HepG2 (cell line): ENCODE measurements around the gene ADCY6. TPM values are rescaled to one million over a fixed set of nuclear protein-coding genes. Genes with fewer than 3 reads are reported as not detected.

ENCODE experiments used
- ATAC-seq: fragments of 200-7000 bp; cut with Tn5 transposase; 3 replicates; pipeline ENCODE4 v1.9.1; 2020; ENCODE audit warnings: mild to moderate bottlenecking, moderate library complexity
- BruUV-seq: library from RNA; stranded (reverse); fragments of 400-500 nt; replicated peaks from 2 replicates; lab custom pipeline; 2021; lab: Mats Ljungman, UMichigan
- CTCF ChIA-PET: fragments of 300-600 bp; formaldehyde crosslinking; extraction: SDS; loops from one replicate; lab custom pipeline; 2021; ENCODE audit warnings: low total read pairs, inconsistent platforms, low intra/inter-chr PET ratio; lab: Yijun Ruan, JAX
- POLR2A ChIA-PET: fragments of 350-600 bp; sonication (Branson Sonifier 250); formaldehyde crosslinking; loops from one replicate; lab custom pipeline; 2020; ENCODE audit warnings: antibody characterized with exemption, inconsistent platforms; lab: Yijun Ruan, JAX
- DNase-seq: peaks from one replicate; pipeline ENCODE4 v3.0.0-alpha.2; 2015; ENCODE audit warnings: low spot score
- FAIRE-seq: peaks from 3 replicates; lab custom pipeline; 2011; peaks lifted over from hg19 to GRCh38; lab: Jason Lieb, UNC
- H2AFZ ChIP-seq: one replicate; pipeline ENCODE4 v1.6.1; 2011; ENCODE audit warnings: low read length, inconsistent platforms
- H3K27ac ChIP-seq: fragments of 300-600 bp; 3 replicates; pipeline ENCODE4 v1.8.0; 2011; ENCODE audit warnings: mixed run types, mild to moderate bottlenecking, mixed read lengths, low read length, inconsistent platforms; ENCODE audit not compliant: insufficient read depth; ENCODE audit errors: extremely low read length
- H3K27me3 ChIP-seq, 2 experiments: fragments of 200-600 bp in 1 of 2; 2 replicates in 1 of 2; 3 replicates in 1 of 2; pipeline versions ENCODE4 v1.6.0 to v1.8.0; 2011; ENCODE audit warnings: low read length in 2 of 2, mild to moderate bottlenecking in 2 of 2, moderate library complexity in 2 of 2, inconsistent platforms in 1 of 2; ENCODE audit not compliant: insufficient read depth in 2 of 2, control insufficient read depth in 1 of 2
- H3K36me3 ChIP-seq, 2 experiments: fragments of 200-600 bp in 1 of 2; replicated peaks in 1 of 2; 2 replicates in 1 of 2; 3 replicates in 1 of 2; pipeline versions ENCODE4 v1.5.1 to v1.8.0; 2011; ENCODE audit warnings: low read length in 2 of 2, inconsistent platforms in 1 of 2; ENCODE audit not compliant: insufficient read depth in 2 of 2, control insufficient read depth in 1 of 2
- H3K4me1 ChIP-seq: 2 replicates; pipeline ENCODE4 v1.5.1; 2012; ENCODE audit warnings: low read length, inconsistent platforms; ENCODE audit not compliant: insufficient read depth
- H3K4me2 ChIP-seq: 2 replicates; pipeline ENCODE4 v1.6.0; 2011; ENCODE audit warnings: low read depth, low read length, inconsistent platforms
- H3K4me3 ChIP-seq, 3 experiments: fragments of 200-600 bp in 1 of 3; sonication (generic), shearing (Covaris generic) in 1 of 3; replicated peaks in 1 of 3; 2 replicates each; pipeline ENCODE4 v1.5.1; 2011 to 2016; ENCODE audit warnings: low read length in 3 of 3, inconsistent platforms in 2 of 3, low read depth in 2 of 3, mild to moderate bottlenecking in 2 of 3, control low read depth in 1 of 3, mixed read lengths in 1 of 3; ENCODE audit not compliant: insufficient read depth in 1 of 3
- H3K79me2 ChIP-seq: one replicate; pipeline ENCODE4 v1.6.1; 2011; ENCODE audit warnings: low read length, inconsistent platforms; ENCODE audit not compliant: insufficient read depth
- H3K9ac ChIP-seq: 2 replicates; pipeline ENCODE4 v1.6.0; 2011; ENCODE audit warnings: mild to moderate bottlenecking, low read depth, low read length, inconsistent platforms; ENCODE audit not compliant: insufficient read depth
- H3K9me3 ChIP-seq: 2 replicates; pipeline ENCODE4 v1.5.1; 2012; ENCODE audit warnings: mild to moderate bottlenecking, low read length
- H4K20me1 ChIP-seq: 2 replicates; pipeline ENCODE4 v1.6.0; 2011; ENCODE audit warnings: inconsistent platforms, mild to moderate bottlenecking, low read length, moderate library complexity; ENCODE audit not compliant: insufficient read depth
- EEA1 ChIP-seq: sonication (generic); formaldehyde crosslinking; IDR thresholded peaks from 2 replicates; pipeline ENCODE4 v1.5.1; 2020; ENCODE audit warnings: mild to moderate bottlenecking, missing genetic modification reagents, borderline replicate concordance
- GFI1 ChIP-seq: sonication (generic); formaldehyde crosslinking; IDR thresholded peaks from 2 replicates; pipeline ENCODE4 v1.5.0; 2020; ENCODE audit warnings: missing genetic modification reagents, mild to moderate bottlenecking, borderline replicate concordance
- GLI4 ChIP-seq: sonication (generic); formaldehyde crosslinking; IDR thresholded peaks from 2 replicates; pipeline ENCODE4 v1.5.1; 2020; ENCODE audit warnings: missing genetic modification reagents, mild to moderate bottlenecking, moderate library complexity, borderline replicate concordance
- HIVEP1 ChIP-seq: sonication (generic); formaldehyde crosslinking; IDR thresholded peaks from 2 replicates; pipeline ENCODE4 v1.4.0; 2020; ENCODE audit warnings: mild to moderate bottlenecking, missing genetic modification reagents
- KDM6A ChIP-seq: IDR thresholded peaks from 2 replicates; pipeline ENCODE4 v1.6.1; 2016; ENCODE audit warnings: low read depth
- NRL ChIP-seq: sonication (generic); formaldehyde crosslinking; IDR thresholded peaks from 2 replicates; pipeline ENCODE4 v1.5.0; 2020; ENCODE audit warnings: missing genetic modification reagents, mild to moderate bottlenecking, moderate library complexity, borderline replicate concordance
- PCBP1 ChIP-seq: fragments of 200-400 bp; formaldehyde crosslinking; IDR thresholded peaks from 2 replicates; pipeline ENCODE4 v1.6.1; 2017; ENCODE audit warnings: mild to moderate bottlenecking, low read depth, low read length, borderline replicate concordance
- REL ChIP-seq: sonication (generic); formaldehyde crosslinking; conservative IDR thresholded peaks from 2 replicates; pipeline ENCODE4 v1.8.0; 2022; ENCODE audit warnings: mild to moderate bottlenecking, missing genetic modification reagents, moderate library complexity
- U2AF2 ChIP-seq: fragments of 200-400 bp; formaldehyde crosslinking; IDR thresholded peaks from 2 replicates; pipeline ENCODE4 v1.6.1; 2017; ENCODE audit warnings: low read depth, mild to moderate bottlenecking, low read length
- XBP1 ChIP-seq: sonication (generic); formaldehyde crosslinking; IDR thresholded peaks from 2 replicates; pipeline ENCODE4 v1.5.0; 2020; ENCODE audit warnings: missing genetic modification reagents
- ZNF33B ChIP-seq: sonication (generic); formaldehyde crosslinking; IDR thresholded peaks from 2 replicates; pipeline ENCODE4 v1.5.1; 2020; ENCODE audit warnings: mild to moderate bottlenecking, missing genetic modification reagents
- ZNF674 ChIP-seq: sonication (generic); formaldehyde crosslinking; IDR thresholded peaks from 2 replicates; pipeline ENCODE4 v1.5.0; 2020; ENCODE audit warnings: low read depth, mild to moderate bottlenecking, missing genetic modification reagents
- ZNF766 ChIP-seq: sonication (generic); formaldehyde crosslinking; IDR thresholded peaks from 2 replicates; pipeline ENCODE4 v1.5.0; 2020; ENCODE audit warnings: missing genetic modification reagents, borderline replicate concordance
- WGBS: methylation state at CpG from one replicate; pipeline ENCODE4 v1.1.6; 2017; ENCODE audit warnings: low lambda C conversion rate; 5-methylcytosine and 5-hydroxymethylcytosine counted together
- in situ Hi-C: cut with HindIII; loops from 2 replicates; pipeline ENCODE4 v1.10.0; 2017; ENCODE audit warnings: low pct_unique_long_range_greater_than_20kb; ENCODE audit not compliant: extremely low pct_ligation_motif_present
- intact Hi-C: fragments of 100-400 bp; cut with micrococcal nuclease; formaldehyde crosslinking; loops from one replicate; pipeline ENCODE4 v1.10.0; 2022; ENCODE audit not compliant: unreplicated experiment
- polyA plus RNA-seq, 8 experiments: library from polyadenylated mRNA; depleted of rRNA in 3 of 8; stranded (reverse) in 7 of 8; unstranded in 1 of 8; fragments of >200 nt; fragmentation: Illumina TruSeq in 4 of 8; extraction: Trizol in 4 of 8; gene quantifications; 2 replicates each; pipeline versions ENCODE4 v1.2.1 to v1.2.3, GENCODE V29; 2011 to 2016; ENCODE audit warnings: low read depth in 4 of 8, missing spikeins in 1 of 8, mixed read lengths in 1 of 8; ENCODE audit not compliant: insufficient read depth in 1 of 8
- total RNA-seq, 5 experiments: library from RNA; depleted of rRNA; stranded (reverse); fragments of >200 nt; fragmentation: Illumina TruSeq; extraction: Trizol; gene quantifications; 2 replicates each; pipeline ENCODE4 v1.2.3, GENCODE V29; 2016; ENCODE audit warnings: low read depth in 1 of 5
- TF ChIP-seq, protein P1 (sequence below): sonication (generic); formaldehyde crosslinking; conservative IDR thresholded peaks from 2 replicates; pipeline ENCODE4 v1.8.0; 2022; ENCODE audit warnings: low read depth, missing genetic modification reagents
- TF ChIP-seq, protein P2 (sequence below): IDR thresholded peaks from 2 replicates; pipeline ENCODE4 v1.6.1; 2016; ENCODE audit warnings: low read depth
- TF ChIP-seq, protein P3 (sequence below): sonication (generic); formaldehyde crosslinking; IDR thresholded peaks from 2 replicates; pipeline ENCODE4 v1.5.0; 2020; ENCODE audit warnings: missing genetic modification reagents, mild to moderate bottlenecking, borderline replicate concordance

The ADCY6 gene
- total and polyA plus RNA-seq, 2 of the 13 experiments (the other 11 are each of a cell fraction or from before 2014, with no cell fraction given) = 10.6 to 11.8 TPM

DNA sequence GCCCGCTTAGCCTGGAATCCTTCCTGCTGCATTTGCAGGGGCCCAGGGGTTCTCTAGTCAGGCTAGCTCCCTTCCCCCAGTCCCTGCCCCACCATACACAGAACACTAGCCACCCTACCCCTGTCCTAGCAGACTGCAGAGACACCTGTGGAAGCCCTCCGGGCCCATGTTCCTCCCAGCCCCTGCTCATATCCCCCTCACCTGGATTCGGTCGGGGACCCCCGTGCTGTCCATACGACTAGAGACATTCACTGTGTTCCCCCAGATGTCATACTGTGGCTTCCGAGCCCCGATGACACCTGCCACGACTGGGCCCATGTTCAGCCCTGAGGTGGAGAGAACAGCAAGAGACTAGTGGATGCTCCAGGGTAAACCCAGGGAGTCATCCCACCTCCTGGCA is 20.2 kb downstream of the ADCY6 start (continued):
- TF ChIP-seq, protein P1, sequence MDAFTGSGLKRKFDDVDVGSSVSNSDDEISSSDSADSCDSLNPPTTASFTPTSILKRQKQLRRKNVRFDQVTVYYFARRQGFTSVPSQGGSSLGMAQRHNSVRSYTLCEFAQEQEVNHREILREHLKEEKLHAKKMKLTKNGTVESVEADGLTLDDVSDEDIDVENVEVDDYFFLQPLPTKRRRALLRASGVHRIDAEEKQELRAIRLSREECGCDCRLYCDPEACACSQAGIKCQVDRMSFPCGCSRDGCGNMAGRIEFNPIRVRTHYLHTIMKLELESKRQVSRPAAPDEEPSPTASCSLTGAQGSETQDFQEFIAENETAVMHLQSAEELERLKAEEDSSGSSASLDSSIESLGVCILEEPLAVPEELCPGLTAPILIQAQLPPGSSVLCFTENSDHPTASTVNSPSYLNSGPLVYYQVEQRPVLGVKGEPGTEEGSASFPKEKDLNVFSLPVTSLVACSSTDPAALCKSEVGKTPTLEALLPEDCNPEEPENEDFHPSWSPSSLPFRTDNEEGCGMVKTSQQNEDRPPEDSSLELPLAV = no peak
- TF ChIP-seq GFI1 (CRISPR knock-in tag) (no peak), REL (CRISPR knock-in tag) (no peak), NRL (CRISPR knock-in tag) (no peak), HIVEP1 (CRISPR knock-in tag) (no peak)

DNA sequence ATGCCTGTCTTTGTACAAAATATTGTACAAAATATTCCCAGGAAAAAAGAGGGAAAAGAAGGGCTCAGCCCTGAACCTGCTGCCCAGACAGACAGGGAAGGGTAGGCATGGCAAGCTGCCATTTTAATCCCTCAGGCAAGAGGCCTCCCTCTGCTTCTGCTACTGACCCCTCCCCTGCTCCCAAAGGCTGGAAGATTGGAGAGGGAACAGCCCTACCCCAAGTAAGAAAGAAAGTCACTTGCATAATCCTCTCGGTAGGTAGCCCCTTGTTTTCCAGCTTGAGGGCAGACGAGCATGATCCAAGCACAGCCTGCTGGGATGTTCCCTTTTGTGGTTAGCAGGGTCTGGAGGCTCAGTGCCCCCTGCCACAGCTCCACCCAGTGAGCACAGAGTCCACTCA is 20.7 kb downstream of the ADCY6 start:
- ATAC-seq = no peak
- Histone ChIP-seq H3K9ac (no peak overlapping the region), H3K4me2 (no peak overlapping the region), H3K4me1 (no peaks in the 10 kb centered on the region), H3K27me3 (no peaks in the 10 kb centered on the region), H2AFZ (no peak overlapping the region), H3K36me3 (peaks cover 9 to 19% of the 10 kb centered on the region in 2 experiments; a peak in 4 of 5 replicates), H3K9me3 (no peaks in the 10 kb centered on the region), H3K27ac (no peak overlapping the region), H4K20me1 (no peaks in the 10 kb centered on the region), H3K4me3 (no peak overlapping the region), H3K79me2 (no peaks in the 10 kb centered on the region)
- TF ChIP-seq GLI4 (CRISPR knock-in tag) (no peak), ZNF674 (CRISPR knock-in tag) (no peak), ZNF766 (CRISPR knock-in tag) (no peak), PCBP1 (no peak), XBP1 (CRISPR knock-in tag) (no peak), U2AF2 (no peak), EEA1 (CRISPR knock-in tag) (no peak), ZNF33B (CRISPR knock-in tag) (no peak), KDM6A (CRISPR knock-in tag) (no peak)
- TF ChIP-seq, protein P2, sequence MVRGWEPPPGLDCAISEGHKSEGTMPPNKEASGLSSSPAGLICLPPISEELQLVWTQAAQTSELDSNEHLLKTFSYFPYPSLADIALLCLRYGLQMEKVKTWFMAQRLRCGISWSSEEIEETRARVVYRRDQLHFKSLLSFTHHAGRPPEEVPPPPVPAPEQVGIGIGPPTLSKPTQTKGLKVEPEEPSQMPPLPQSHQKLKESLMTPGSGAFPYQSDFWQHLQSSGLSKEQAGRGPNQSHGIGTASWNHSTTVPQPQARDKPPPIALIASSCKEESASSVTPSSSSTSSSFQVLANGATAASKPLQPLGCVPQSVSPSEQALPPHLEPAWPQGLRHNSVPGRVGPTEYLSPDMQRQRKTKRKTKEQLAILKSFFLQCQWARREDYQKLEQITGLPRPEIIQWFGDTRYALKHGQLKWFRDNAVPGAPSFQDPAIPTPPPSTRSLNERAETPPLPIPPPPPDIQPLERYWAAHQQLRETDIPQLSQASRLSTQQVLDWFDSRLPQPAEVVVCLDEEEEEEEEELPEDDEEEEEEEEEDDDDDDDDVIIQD (CRISPR knock-in tag) = no peak
- TF ChIP-seq, protein P3, sequence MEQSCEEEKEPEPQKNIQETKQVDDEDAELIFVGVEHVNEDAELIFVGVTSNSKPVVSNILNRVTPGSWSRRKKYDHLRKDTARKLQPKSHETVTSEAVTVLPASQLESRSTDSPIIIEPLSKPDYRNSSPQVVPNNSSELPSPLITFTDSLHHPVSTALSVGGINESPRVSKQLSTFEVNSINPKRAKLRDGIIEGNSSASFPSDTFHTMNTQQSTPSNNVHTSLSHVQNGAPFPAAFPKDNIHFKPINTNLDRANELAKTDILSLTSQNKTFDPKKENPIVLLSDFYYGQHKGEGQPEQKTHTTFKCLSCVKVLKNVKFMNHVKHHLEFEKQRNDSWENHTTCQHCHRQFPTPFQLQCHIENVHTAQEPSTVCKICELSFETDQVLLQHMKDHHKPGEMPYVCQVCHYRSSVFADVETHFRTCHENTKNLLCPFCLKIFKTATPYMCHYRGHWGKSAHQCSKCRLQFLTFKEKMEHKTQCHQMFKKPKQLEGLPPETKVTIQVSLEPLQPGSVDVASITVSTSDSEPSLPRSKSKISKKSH (CRISPR knock-in tag) = no peak
- no peak for DNase-seq
- POLR2A ChIA-PET = no interaction called here
- intact Hi-C loops = no loop called here
- no TSS peak for BruUV-seq
- CTCF ChIA-PET = no interaction called here
- in situ Hi-C loops = no loop called here
- WGBS = 100% methylated on average over 2 of the region's 2 CpGs
- no peak for FAIRE-seq
